Astrocyte of the spinal cord (primary cell): Measurements from ENCODE around the gene RNF31.
"Not testable (repeated sequence)": the region's sequence is repeated elsewhere in the genome, so short reads cannot be mapped to it uniquely, and the experiment has no call there.

ENCODE experiments used
- DNase-seq: peaks from one replicate; pipeline ENCODE4 v3.0.0; 2011; ENCODE audit warnings: low read depth, low spot score
- H3K4me3 ChIP-seq: 2 replicates; pipeline ENCODE4 v1.5.1; 2011; ENCODE audit warnings: low read depth, mild to moderate bottlenecking, low read length, moderate library complexity
- in situ Hi-C: cut with HindIII; loops from 2 replicates; pipeline ENCODE4 v1.10.0; 2017; ENCODE audit warnings: low sequenced_read_pairs
- TF ChIP-seq, protein P1 (sequence below): IDR thresholded peaks from 2 replicates; pipeline ENCODE4 v1.5.1; 2012; ENCODE audit warnings: low read depth, mild to moderate bottlenecking, low read length, inconsistent platforms

Gene RNF31

DNA sequence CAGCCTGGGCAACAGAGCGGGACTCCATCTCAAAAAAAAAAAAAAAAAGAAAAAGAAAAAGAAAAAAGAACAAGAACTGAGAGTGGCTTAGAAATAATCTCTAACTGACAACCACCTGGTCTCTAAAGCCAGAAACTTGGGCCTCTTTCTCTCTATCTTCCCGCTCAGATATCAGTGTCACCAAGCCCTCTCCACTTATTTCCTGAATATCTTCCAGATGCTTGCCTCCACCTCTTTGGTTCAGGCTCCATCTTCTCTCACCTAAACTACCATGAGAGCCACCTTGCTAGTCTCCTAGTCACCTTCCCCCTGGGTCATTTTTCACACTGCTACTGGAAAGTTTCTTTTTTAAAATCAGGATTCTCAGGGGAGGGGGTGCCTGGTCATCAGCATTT, 49.8 kb downstream of the RNF31 start:
- TF ChIP-seq, protein P1, sequence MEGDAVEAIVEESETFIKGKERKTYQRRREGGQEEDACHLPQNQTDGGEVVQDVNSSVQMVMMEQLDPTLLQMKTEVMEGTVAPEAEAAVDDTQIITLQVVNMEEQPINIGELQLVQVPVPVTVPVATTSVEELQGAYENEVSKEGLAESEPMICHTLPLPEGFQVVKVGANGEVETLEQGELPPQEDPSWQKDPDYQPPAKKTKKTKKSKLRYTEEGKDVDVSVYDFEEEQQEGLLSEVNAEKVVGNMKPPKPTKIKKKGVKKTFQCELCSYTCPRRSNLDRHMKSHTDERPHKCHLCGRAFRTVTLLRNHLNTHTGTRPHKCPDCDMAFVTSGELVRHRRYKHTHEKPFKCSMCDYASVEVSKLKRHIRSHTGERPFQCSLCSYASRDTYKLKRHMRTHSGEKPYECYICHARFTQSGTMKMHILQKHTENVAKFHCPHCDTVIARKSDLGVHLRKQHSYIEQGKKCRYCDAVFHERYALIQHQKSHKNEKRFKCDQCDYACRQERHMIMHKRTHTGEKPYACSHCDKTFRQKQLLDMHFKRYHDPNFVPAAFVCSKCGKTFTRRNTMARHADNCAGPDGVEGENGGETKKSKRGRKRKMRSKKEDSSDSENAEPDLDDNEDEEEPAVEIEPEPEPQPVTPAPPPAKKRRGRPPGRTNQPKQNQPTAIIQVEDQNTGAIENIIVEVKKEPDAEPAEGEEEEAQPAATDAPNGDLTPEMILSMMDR: no peak
- H3K4me3 ChIP-seq: no peak overlapping the region
- no peak for DNase-seq
- in situ Hi-C loops: no loop called here

DNA sequence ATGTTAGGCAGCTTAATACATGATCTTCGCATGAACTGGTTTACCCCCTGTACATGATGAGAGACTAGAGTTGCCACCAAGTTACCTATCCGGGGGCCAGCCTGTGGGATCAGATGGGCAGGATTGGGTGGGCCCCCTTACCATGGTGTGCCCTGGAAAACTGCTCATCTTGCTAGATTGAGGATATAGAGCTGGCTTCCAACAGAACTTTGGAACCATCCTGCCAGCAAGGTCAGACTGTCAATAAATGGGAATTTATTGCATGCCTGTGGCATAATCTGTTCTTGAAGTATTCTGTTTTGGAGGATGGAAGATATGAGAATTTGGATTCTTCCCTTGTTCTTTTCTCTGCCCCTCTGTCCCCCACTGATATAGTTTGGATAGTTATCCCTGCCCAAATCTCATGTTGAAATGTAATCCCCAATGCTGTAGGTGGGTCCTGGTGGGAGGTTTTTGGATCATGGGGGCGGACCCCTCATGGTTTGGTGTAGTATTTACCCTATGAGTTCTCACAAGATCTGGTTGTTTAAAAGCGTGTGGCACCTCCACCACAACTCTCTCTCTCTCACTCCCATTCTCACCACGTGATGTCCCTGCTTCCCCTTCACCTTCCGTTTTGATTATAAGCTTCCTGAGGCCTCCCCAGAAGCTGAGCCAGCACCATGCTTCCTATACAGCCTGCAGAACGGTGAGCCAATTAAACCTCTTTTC, 51.7 kb downstream of the RNF31 start:
- DNase-seq: no peak
- TF ChIP-seq, protein P1: no peak
- in situ Hi-C loops: no loop called here
- H3K4me3 ChIP-seq: no peak overlapping the region

DNA sequence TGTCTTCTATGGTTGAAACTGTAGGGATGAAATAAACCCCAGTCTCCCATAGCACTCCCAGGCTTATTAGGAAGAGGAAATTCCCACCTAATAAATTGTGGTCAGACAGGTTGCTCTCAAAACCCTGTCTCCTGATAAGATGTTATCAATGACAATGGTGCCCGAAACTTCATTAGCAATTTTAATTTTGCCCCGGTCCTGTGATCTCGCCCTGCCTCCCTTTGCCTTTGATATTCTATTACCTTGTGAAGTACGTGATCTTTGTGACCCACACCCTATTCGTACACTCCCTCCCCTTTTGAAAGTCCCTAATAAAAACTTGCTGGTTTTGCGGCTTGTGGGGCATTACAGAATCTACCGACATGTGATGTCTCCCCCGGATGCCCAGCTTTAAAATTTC, 55.2 kb downstream of the RNF31 start:
- DNase-seq, in situ Hi-C loops, H3K4me3 ChIP-seq: not testable (repeated sequence)

DNA sequence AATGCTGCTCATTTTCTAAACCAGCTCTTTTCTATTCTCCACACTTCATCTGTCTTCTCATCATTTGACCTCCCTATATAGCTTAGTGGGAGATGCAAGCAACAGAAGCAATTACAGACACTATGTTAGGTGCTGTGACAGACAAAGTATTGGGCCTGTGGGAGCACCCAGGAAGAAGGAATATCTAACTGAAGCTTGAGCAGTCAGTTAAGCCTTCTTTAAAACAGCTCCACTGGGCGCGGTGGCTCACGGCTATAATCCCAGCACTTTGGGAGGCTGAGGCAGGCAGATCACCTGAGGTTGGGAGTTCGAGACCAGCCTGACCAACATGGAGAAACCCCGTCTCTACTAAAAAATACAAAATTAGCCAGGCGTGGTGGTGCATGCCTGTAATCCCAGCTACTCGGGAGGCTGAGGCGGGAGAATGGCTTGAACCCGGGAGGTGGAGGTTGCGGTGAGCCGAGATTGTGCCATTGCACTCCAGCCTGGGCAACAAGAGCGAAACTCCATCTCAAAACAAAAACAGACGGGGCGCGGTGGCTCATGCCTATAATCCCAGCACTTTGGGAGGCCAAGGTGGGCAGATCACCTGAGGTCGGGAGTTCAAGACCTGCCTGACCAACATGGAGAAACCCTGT, 56.1 kb downstream of the RNF31 start:
- DNase-seq, H3K4me3 ChIP-seq, in situ Hi-C loops: not testable (repeated sequence)

DNA sequence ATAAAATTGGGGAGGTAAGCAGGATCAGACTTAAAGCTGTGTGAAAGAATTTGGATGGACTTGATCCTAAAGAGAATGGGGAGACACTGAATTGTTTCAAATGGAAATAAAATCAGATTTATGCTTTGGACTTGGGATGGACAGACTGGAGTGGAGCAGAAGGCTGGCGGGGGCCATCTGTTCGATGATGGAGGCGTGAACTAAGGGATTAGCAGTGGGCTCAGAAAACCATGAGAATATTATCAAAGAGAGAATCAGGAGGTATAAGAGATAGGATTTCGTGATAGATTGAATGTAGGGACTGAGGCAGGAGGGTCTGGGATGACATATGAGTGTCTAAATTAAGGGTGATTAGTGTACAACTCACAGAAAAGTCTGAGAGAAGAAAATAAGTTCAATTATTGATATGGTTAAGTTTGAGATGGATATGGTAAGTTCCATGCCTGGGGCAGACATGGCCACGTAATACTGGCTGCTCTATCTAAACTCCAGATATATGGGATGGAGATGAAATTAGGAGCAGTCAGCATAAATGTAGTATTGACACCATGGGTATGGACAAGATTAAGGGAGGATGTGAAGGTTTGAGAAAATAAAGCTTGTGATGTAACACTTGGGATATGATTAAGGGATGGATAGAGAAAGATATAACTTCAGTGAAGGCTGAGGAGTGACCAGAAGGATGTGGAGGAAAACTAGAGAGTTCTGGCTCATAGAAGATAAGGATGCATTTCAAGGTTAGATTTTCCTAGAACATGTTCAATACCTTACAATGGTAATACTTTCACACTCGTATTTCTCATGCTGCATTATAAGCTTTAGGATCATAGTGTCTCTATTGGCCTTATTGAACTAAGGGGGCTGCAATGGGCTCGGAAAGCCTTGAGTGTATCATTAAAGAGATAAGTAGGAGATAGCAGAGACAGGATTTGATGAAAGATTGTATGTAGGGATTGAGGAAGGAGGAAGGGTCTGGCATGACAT, 57.2 kb downstream of the RNF31 start:
- in situ Hi-C loops: no loop called here
- TF ChIP-seq, protein P1: no peak
- DNase-seq: no peak
- H3K4me3 ChIP-seq: no peak overlapping the region

DNA sequence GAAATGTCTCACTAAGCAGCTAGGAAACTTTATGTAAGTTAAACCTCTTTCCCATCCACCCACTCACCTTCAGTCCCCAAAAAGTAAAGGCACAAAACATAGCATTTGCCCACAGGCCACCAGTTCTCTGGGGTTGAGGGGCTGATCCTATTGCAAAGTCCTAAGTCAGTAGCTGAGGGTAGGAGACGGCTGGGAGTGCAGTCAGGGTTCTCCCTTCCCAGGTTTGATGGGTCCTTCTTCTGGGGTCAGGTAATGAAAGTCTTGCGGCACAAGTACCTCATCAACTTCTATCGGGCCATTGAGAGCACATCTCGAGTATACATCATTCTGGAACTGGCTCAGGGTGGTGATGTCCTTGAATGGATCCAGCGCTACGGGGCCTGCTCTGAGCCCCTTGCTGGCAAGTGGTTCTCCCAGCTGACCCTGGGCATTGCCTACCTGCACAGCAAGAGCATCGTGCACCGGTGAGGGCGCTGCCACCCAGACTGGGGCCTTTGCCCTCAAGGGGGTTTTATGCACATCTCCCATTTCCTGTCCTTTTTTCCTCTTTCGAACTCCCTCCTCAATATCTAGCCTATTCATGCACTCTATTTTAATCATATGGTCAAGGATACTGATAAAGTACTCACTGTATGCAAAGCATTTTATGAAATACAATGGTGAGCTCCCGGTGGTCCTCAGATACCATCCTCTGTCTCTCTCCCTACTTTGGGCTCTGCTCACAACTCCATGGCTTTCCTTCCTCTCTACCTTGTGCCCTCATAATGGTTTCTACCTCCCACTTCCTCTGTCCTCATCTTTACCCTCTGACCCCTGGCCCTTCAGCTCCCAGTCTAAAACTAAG, 59.2 kb downstream of the RNF31 start:
- no peak for DNase-seq
- TF ChIP-seq, protein P1: no peak
- in situ Hi-C loops: no loop called here
- H3K4me3 ChIP-seq: no peak overlapping the region

DNA sequence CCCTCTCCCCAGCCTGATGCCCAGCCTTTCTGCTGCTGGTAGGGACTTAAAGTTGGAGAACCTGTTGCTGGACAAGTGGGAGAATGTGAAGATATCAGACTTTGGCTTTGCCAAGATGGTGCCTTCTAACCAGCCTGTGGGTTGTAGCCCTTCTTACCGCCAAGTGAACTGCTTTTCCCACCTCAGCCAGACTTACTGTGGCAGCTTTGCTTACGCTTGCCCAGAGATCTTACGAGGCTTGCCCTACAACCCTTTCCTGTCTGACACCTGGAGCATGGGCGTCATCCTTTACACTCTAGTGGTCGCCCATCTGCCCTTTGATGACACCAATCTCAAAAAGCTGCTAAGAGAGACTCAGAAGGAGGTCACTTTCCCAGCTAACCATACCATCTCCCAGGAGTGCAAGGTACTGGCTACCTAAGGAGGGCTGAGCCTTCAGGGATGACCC, 59.8 kb downstream of the RNF31 start:
- TF ChIP-seq, protein P1: no peak
- DNase-seq: no peak
- H3K4me3 ChIP-seq: no peak overlapping the region
- in situ Hi-C loops: no loop called here
